LNCAP (cell line): ENCODE measurements around the gene PRKG1.

Experiments used
- TF ChIP-seq, protein P1 (sequence below): fragments of 450-650 bp; IDR thresholded peaks from 2 replicates; pipeline ENCODE4 v1.5.1; 2017; ENCODE audit warnings: mild to moderate bottlenecking

PRKG1 gene

GRCh38 chr10:51301644-51302043 is 227.4 kb downstream of the PRKG1 start:
- TF ChIP-seq, protein P1, sequence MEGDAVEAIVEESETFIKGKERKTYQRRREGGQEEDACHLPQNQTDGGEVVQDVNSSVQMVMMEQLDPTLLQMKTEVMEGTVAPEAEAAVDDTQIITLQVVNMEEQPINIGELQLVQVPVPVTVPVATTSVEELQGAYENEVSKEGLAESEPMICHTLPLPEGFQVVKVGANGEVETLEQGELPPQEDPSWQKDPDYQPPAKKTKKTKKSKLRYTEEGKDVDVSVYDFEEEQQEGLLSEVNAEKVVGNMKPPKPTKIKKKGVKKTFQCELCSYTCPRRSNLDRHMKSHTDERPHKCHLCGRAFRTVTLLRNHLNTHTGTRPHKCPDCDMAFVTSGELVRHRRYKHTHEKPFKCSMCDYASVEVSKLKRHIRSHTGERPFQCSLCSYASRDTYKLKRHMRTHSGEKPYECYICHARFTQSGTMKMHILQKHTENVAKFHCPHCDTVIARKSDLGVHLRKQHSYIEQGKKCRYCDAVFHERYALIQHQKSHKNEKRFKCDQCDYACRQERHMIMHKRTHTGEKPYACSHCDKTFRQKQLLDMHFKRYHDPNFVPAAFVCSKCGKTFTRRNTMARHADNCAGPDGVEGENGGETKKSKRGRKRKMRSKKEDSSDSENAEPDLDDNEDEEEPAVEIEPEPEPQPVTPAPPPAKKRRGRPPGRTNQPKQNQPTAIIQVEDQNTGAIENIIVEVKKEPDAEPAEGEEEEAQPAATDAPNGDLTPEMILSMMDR, result no peak

- TF ChIP-seq, protein P1, result no peak
These were observed 228.0 kb downstream of the PRKG1 start for GRCh38 chr10:51302316-51302715.

GRCh38 chr10:51308116-51308515 is 233.8 kb downstream of the PRKG1 start:
- TF ChIP-seq, protein P1, result no peak

GRCh38 chr10:51311228-51311627 is 236.9 kb downstream of the PRKG1 start:
- TF ChIP-seq, protein P1, result no peak

GRCh38 chr10:51312817-51313216 is 238.5 kb downstream of the PRKG1 start:
- TF ChIP-seq, protein P1, result no peak

DNA sequence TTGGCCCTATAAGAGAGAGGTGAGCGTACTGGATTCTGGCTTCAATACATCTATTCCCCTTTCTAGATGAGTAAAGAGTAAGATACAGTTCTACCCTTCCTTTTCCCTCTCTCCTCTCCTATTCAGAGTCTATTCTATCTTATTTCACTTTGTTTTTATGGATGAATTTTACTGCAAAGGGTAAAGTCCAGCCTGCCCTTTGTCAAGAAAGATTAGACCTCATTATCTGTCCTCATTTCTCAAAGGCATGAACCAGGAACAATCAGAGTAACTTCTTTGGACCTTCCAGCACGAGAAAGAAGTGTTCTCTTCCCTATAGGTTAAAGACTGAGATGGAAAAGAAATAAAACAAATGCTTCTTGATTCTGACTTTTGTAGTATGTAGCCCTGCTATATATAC is 239.0 kb downstream of the PRKG1 start:
- TF ChIP-seq, protein P1, result no peak

- TF ChIP-seq, protein P1, result no peak
These were observed 239.6 kb downstream of the PRKG1 start for GRCh38 chr10:51313773-51314478.

DNA sequence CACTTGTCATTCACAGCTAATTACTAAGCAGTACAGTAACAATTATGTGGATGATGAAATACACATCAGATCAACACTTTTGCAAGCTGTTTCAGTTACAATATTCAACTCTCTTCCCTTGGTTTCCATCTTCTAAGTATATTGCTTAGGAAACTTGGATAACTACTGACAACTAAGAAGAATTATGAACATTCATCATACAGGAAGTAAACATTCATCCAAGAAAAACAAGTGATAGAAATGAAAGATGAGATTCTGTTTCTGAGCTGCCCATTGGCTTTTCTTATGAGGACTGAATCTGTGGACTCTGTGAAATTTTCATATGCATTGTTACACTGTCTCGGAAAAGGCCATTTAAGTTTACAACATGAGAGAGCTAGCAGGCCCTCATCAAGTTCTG is 240.2 kb downstream of the PRKG1 start:
- TF ChIP-seq, protein P1, result no peak
